PC-9 (cell line): Measurements from ENCODE around the gene ERG.

Experiments used
- CTCF ChIP-seq: fragments of 200-600 bp; sonication (generic); conservative IDR thresholded peaks from 2 replicates; pipeline ENCODE4 v1.6.1; 2017; ENCODE audit warnings: mixed run types, antibody characterized with exemption, mild to moderate bottlenecking, moderate library complexity
- EZH2 ChIP-seq: fragments of 200-600 bp; sonication (generic); IDR thresholded peaks from 2 replicates; pipeline ENCODE4 v1.8.0; 2017; ENCODE audit warnings: antibody characterized with exemption, low read depth

GRCh38 chr21:38389896-38390295 lies 108.4 kb downstream of the ERG start:
- TF ChIP-seq CTCF (no peak), EZH2 (no peak)
